ENCODE data around the gene ARHGAP44.

ARHGAP44 gene

DNA sequence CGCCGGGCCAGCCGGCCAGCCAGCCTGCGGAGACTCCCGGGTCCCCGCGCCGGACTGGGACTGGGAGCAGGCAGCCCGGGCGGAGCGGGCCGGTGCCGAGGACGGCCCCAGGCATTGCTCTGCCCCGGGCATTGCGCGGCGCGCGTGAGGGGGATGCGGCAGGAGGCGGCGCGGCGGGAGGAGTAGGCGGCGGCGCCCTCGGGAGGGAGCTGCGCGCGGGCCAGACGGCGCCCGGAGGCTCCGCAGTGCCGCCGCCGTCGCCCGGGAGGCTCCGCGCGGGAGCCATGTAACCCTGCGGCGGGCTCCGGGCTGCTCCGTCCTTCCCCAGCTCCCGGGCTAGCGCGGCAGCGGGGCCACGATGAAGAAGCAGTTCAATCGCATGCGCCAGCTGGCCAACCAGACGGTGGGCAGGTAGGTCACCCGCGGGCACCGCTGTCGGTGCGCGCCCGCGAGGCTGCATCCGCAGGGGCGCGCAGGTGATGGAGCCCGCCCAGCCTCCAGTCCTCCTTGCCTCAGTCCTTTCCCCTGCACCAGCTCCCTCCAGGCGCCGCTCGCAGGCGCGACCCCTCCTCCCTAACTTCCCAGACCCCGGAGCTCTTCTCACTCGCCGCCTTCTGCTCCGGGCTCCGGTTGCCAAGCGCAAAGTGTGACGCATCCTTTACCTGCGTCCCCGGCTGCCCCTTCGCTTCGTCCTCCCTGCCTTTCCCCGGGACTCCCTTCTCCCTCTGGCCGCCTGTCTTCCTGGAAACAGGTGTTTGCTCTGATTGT is at the start of gene ARHGAP44:
ARHGAP44 (plus strand) TSS at position 18 of the 768 bp plus-strand sequence; CDS start at position 359, 341 bp downstream.
- no peak for DNase-seq

GRCh38 chr17:12739500-12739899 is 49.8 kb upstream of the ARHGAP44 start:
- DNase-seq: no peak

DNA sequence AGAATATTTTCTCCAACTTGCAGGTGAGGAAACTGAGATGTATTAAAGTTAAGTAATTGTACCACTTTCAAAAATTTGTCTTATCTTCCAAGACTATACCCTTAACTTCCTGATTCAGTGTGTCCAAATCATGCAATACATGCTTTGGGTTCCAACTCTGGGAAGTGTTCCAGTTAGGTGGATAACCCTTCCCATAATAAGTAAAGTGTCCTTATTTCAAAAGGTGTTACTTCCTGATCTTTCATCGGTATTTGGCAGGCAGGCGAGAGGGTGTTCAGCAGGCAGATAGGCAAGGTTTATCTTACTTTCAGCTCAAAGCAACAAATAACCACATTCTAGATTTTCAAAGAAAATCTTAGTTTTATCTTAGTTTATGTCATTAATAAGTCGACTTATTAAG is 46.3 kb upstream of the ARHGAP44 start:
- DNase-seq: no peak

- no peak for DNase-seq
Observed at GRCh38 chr17:12744298-12744697, 45.0 kb upstream of the ARHGAP44 start.

DNA sequence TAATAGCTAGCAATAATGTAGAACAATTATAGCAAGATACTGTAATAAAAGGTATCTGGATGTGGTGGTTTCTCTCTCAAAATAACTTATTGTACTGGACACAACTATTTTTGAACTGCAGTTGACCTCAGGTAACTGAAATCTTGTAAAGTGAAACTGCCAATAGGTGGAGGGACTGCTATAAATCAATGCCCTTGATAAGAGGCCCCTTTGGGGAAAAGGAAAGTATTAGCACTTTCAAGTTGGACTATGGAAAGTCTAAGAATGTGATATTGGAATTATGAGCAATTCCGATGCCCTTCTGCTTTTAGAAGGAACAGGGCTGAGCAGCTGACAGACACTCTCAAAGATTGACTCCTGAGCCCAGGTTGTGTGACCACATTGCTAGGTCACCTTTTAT is 44.5 kb upstream of the ARHGAP44 start:
- no peak for DNase-seq

DNA sequence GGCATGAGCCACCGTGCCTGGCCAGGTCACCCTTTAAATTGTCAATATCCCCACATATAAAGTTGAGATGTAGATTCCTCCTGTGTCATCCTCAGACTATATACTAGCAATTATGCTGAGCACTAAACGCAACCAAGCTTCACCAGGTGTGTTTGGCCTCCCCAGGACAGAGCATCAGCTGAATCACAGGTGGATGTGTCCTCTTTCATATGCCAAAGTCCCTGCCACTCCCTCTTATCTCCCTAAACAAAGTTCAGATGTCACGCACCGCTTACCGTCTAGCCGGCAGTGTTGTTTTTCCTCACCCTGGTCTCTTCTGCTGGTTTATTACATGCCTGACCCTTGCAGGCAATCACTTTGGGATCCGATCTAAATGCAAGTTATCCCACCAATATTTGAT is 43.8 kb upstream of the ARHGAP44 start:
- no peak for DNase-seq

DNA sequence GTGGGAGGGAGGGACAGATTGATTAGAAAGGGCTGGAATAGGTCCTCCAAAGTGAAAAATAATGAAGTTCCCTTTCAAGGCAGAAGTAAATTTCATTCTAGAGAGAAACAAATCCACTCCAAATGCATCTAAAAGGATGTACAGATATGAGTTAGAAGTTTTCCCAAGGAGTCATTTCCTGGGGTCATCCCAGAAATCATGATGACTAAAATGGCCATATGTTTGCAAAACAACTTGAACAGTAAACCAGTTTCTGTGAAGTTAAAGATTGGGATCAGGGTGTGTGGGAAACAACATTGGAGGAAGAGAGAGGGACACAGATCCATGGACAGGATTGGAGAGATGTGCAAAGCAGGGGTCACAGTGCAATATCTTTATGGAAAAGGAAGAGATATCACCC is 32.5 kb upstream of the ARHGAP44 start:
- DNase-seq: no peak

- DNase-seq: no peak
Observed at GRCh38 chr17:12759090-12759489, 30.2 kb upstream of the ARHGAP44 start.

- DNase-seq: no peak
Observed at GRCh38 chr17:12765548-12765947, 23.8 kb upstream of the ARHGAP44 start.

DNA sequence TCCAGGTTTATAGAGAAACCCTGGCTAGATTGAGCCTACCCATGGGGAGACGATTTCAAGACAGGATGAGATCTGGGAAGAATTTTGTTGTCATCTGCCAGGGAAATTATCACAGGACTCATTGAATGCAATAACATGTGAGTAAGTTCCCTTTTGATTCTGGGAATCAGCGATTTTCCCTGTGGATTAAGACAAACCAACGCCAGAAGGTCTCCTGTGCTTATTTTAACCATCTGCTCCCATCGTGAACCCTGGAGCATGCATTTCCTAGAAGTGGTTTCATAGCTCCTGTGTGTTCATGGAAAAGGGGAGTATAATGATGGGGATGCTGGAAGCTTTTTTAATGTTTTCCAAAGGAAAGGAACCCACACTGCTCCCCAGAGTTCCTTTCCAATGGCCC is 21.0 kb upstream of the ARHGAP44 start:
- DNase-seq: no peak

- DNase-seq: no peak
Observed at GRCh38 chr17:12769981-12770380, 19.3 kb upstream of the ARHGAP44 start.

DNA sequence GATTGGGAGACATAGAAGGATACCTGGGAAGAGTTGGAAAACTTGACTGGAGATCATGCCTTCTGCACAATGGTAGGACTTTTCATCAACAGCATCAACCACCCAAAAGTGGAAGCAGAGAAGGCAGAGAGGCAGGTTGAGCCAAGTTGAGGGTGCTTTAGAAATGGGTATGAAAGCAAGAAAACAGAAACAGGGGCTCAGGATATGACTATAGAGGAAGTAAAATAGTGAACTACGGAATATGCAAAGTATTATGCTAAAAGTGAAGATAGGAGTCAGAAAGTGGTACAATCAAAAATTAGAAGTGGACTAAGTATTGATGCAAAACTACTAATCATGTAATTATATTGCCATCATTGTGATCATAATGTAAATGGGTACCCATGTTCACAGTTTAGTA is 16.1 kb upstream of the ARHGAP44 start:
- no peak for DNase-seq

DNA sequence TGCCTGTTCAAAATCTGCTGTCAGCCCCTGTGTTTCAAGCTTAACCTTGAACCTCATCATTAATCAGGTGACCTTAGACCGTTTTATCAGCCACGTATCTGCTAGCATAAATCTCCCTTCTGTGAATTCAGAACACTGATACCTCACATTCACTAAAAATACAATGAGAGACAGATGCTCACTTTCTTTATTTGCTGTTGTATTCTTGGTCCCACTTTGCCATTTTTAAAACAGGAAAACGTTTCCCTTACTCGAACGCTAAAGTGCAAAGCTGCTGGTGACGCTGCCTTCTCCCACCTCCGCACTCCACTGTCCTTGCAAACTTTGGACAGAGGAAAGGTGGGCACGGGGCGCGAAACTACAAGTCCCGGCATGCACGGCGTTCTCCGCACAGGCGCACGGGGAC is 220 bp upstream of the ARHGAP44 start:
- no peak for DNase-seq

DNA sequence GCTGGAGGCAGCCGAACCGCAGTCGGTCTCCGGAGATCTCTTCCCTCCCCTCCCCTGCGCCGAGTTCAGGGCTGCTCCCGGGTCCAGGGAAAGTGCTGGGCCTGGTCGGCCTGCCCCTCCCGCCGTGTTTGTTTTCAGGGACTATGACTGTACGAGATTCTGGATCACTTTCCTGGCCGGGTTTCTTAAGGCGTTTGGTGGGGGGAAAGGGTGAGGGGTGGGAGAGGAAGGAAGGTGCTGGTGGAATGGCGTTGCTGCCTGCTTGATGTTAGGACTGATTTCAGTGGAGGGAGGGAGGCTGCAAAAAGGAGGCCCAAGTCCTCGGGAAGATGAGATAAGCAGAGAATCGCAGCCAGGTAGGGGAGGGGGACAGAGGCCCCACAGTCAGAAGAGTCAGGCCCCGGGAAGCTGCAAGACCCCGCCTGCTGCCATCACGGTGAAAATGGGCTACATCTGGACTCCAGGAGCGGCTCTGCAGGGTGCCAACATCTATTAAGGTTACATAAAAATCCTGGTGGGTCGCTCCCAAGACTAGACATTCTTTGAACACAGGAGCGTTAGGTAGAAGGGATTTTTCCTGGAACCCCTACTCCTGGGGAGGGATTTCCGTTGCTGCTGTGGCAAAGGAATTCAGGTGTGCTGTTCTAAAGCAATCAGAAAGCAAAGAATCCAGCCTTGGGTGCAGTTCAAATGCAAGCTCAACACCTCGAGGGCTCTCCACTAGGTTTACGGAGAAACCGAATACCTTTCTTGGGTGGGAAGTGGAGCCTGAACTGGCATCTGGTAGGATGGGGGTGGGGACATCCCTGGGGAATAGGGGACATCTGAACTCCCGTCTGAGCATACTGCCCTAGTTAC is 1.2 kb downstream of the ARHGAP44 start:
- DNase-seq: no peak

- no peak for DNase-seq
Observed at GRCh38 chr17:12794919-12795532, 5.7 kb downstream of the ARHGAP44 start.

DNA sequence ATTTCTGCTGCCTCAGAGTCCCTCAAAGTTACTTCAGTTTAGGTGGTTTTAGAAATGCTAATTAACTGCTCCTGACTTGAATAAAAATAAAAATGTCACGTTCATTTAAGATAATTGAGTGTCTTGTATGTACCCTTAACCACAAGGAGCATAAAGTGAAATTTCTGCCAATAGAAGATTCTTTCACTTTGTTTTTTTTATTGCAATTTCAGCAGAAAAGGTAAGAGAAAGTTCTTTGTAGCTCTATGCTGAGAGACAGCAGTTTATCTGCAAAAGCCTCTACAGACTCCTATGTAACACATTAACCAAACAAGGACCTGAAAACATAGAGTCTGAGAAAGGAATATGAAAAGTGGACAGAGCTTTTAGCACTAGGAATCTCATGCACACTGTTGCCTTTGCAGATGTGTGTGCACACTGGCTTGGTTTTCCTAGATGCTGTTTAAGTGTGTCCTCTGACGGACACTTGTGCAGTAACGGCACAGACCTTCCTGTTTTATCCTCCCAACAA is 11.6 kb downstream of the ARHGAP44 start:
- no peak for DNase-seq

- no peak for DNase-seq
Observed at GRCh38 chr17:12806630-12807029, 17.3 kb downstream of the ARHGAP44 start.

- DNase-seq: no peak
Observed at GRCh38 chr17:12808723-12809122, 19.4 kb downstream of the ARHGAP44 start.

DNA sequence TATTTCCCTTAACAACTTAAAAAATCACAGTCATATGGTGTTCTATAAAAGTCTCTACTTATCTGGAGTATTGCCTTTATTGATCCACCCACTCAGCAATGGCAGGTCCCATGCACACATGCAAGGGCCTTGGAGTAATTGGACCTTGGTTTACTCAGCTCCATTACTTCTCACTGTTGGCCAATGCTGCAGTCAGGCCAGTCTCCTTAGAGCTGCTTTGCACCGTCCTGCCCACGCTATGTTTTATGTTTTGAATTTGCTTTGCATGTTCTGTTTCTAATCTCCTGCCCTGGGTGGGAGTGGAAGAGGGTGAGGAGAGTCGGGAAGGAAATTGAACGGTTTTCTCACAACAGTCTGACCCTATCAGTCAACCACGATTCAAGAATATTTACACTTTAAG is 23.6 kb downstream of the ARHGAP44 start:
- no peak for DNase-seq

GRCh38 chr17:12813664-12814063 is 24.4 kb downstream of the ARHGAP44 start:
- DNase-seq: no peak

DNA sequence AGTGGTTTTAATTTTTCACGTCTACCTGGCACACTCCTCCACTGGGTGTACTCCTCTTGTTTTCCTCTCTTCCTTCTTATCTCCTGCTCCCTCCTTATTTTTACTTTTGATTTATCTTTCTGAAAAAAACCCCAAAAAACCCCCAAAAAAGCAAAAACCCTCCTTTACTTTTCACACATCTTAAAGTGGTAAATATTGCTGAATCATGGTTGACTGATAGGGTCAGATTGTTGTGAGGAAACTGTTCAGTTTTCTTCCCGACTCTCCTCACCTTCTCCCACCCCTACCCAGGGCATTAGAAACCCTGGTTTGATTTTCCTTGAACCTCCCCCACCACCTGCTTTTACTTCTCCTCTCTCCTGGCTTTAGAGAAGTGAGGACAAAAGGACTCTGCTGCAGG is 25.4 kb downstream of the ARHGAP44 start:
- no peak for DNase-seq

DNA sequence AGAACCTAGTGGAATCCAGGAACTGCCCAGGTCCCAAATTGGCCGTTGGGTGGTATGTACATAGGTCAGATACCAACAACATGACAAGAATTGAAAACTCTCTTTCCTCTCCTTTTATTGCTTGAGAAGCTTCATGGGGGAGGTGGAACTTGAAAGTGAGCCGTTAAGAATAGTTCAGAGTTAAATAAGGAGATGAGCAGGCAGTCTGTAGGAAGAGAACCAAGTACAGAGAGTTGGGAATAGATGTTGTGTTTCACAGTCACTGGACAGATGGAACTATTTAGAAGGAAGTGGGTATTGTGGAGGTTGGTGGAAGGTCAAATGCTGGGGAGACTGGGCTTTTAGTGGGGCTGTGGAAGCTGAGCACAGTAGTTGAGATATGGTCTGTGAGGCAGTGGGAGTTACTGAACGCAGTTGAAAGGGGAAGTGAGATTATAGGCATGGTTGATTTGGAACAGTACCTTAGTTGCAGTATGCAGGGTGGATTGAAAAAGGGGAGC is 26.4 kb downstream of the ARHGAP44 start:
- DNase-seq: no peak

DNA sequence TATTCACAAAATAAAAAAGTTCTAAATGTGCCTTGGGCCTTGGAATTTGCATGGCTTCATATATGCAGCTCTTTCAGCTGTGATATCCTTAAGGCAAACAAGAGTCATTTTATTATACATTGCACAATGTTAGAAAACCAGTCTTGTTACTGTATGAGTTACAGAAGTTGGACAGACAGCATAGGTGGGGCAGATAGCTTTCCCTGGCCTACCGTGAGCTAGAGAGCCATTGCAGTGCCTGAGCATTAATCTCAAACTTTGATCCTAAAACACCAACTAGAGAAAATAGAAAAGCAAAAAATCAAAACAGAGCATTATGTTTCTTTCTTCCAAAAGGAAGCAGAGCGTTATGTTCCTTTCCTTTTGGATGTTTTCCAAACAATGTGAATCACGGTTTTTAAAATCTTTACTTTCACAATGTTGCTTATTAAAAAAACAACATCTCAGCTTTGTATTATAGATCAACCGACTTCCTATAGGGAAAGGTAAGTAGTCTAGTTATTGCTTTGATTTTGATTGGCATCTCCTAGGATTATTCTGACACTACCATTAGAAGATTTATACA is 32.2 kb downstream of the ARHGAP44 start:
- DNase-seq: no peak
